ENCODE results near the gene ADD1.
"Not testable (repeated sequence)": the region's sequence is repeated elsewhere in the genome, so short reads cannot be mapped to it uniquely, and the experiment has no call there.

ADD1 gene

DNA sequence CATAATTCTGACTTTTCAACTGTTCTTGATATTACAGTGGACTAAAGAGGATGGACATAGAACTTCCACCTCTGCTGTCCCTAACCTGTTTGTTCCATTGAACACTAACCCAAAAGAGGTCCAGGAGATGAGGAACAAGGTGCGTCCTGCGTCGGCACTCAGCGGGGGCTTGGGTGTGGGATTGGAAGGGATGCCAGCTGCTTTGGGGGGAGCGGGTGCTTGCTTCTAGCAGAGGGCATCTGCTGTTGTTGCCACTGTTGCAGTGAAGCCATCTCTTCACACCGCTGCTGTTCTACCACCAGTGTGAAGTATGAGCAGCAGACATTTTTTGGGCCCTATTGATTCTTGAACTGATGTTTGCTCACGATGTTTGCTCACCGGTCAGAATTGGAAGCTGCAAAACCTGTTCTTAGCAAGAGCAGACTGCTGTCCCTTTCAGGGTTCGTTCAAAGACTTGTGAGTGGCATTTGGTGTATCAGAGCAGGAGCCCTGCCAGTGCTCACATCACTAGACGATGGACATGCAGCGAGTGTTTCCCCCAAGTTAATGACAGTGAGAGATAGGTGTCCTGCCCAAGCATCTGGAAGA is 64.2 kb downstream of the ADD1 start:
- DNase-seq (ENCODE audit: low read depth): no peak
- H3K4me3 ChIP-seq (ENCODE audit: low read depth, low read length): no peak overlapping the region

DNA sequence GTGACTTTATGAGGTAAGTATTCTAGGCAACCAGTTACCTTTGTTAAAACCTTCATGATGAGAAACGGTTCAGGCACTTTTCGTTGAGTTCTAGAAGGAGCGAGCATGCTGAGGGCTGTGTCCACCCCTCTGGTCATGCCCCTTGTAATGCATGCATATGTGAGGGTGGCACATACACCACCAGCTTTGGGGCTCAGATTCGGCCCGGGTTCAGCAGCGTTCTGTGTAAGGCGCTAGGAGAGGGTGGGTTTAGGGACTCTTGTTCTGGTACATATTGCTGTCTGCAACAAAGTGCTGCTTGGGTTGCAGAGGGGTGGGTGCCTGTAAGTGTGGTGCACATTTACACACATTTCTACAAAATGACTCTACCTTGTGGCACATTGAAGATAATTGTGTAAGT is 65.0 kb downstream of the ADD1 start:
- no peak overlapping the region for H3K4me3 ChIP-seq (ENCODE audit: low read depth, low read length)
- no peak for DNase-seq (ENCODE audit: low read depth)

DNA sequence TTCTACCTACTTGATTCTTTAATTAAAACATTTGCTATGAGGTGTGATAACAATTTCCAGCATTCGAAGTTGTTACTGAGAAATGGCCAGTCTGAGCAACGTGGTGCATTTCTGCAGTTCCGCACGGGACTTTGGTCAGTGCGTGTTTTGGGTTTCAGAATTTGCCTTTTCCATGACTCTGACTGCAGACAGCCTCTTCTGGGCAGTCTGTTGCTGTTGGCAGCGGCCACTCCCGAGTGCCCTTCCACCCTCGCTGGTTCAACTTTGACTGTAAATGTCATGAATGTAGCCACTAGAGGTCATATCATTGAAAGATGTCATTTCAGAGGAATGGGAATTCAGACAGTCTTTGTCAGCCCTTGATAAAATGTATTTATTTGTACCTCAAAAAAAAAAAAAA is 65.9 kb downstream of the ADD1 start:
- DNase-seq (ENCODE audit: low read depth): no peak
- no peak overlapping the region for H3K4me3 ChIP-seq (ENCODE audit: low read depth, low read length)

DNA sequence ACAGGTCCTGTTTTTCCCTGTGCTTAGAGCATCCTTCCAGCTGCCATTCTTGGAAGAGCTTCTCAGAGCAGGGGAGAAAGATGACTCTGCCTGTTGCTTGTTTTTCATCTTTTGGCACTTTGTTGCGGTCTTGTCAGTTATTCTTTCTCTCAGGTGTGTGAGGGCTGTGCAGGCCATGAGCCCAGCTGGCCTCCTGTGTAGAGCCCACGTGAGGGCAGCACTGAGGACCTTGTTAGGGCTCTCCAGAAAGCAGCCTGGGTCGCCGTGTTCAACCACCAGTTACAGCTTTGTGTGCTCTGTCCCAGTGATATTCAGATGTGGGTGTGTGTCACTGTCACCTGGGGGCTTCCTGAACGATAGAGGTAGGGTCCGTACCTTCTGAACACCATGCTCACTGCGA is 66.8 kb downstream of the ADD1 start:
- no peak for DNase-seq (ENCODE audit: low read depth)
- H3K4me3 ChIP-seq (ENCODE audit: low read depth, low read length): no peak overlapping the region

DNA sequence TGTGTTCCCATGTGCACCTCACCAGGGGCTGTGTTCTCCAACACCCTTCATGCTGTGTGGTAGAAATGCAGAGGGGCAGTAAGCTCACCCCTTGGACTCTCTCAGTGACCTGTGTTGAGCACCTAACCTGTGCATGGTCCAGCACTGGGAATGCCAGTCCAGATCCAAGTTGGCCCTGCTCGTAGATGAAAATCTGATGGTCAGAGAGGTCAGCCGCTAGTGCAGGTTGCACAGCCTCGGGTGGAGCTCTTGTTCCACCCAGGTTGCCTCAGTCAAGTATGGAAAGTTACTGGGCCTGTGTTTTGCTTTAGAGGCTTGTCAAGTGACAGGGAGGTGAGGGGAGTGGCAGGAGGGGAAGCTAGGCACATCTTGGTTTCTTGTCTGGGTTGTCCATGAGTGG is 68.2 kb downstream of the ADD1 start:
- no peak overlapping the region for H3K4me3 ChIP-seq (ENCODE audit: low read depth, low read length)
- no peak for DNase-seq (ENCODE audit: low read depth)

DNA sequence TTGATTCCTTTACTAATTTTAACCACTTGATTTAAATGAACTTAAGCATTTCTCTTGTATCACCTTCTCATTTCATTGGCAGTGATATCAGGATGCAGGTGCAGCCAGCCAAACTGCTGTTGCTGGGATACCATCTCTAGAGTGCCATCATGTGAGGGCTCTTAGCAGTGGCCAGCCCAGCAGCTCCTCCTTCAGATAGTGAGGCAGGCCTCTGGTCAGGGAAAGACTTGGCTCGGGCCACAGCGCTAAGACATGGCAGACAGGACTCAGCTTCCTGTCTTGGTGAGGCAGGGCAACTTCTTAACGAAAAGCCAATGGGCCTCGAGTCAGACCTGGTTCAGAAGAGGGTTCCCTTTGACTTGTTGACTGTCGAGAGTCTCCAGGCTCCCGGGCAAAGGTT is 69.5 kb downstream of the ADD1 start:
- H3K4me3 ChIP-seq (ENCODE audit: low read depth, low read length): no peak overlapping the region
- no peak for DNase-seq (ENCODE audit: low read depth)

DNA sequence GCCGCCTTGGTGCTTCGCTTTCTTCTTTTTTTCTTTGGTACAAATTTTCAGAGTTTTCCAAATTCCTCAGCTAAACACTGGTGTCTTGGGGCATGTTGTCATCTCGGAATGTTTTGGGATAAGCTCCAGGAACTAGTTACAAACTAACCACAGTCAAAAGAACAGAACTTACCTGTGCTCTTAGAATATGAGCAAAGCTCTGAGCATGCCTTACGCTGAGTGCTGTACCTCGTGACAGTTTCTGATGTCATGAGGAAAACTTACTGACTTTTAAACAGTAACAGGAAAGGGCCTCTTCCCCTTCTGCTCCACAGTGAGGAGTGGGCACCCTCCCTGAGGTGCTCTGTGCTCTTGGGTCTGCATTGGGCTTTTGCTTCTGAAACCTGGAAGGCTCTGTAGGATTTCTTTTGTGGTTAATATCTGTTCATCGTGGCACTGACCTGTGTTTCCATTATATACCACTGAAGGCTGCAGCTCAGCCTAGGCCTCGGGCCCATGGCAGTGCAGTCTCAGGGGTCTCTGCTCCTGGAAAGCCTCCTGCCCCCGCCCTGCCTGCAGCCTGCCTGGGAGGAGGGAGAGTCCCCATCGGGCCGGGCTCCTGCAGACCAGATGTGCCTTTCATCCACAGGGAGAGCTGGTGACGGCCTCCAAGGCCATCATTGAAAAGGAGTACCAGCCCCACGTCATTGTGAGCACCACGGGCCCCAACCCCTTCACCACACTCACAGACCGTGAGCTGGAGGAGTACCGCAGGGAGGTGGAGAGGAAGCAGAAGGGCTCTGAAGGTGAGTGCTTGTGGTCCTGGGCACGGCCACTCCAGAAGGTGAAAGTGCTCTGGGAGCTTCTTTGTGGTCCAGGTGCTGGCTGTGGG is 70.8 kb downstream of the ADD1 start:
- no peak for DNase-seq (ENCODE audit: low read depth)
- H3K4me3 ChIP-seq (ENCODE audit: low read depth, low read length): no peak overlapping the region

DNA sequence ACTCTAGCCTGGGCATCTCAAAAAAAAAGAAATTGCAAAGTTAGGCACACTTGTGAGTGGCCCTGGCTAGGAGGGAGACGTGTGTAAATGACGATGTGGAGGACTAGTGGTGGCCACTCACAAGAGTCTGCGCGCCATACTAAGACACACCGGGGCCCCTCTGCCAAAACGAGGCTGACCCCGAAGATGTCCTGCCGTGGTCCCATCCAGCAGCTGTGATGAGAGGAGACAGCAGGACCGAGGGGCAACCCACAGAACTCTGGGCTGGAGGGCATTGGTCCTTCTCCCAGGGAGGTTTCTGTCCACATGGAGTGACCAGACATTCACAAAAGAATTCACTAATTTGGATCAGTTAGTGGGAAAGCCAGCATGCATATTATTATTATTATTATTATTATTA is 72.1 kb downstream of the ADD1 start:
- no peak overlapping the region for H3K4me3 ChIP-seq (ENCODE audit: low read depth, low read length)
- DNase-seq (ENCODE audit: low read depth): no peak

DNA sequence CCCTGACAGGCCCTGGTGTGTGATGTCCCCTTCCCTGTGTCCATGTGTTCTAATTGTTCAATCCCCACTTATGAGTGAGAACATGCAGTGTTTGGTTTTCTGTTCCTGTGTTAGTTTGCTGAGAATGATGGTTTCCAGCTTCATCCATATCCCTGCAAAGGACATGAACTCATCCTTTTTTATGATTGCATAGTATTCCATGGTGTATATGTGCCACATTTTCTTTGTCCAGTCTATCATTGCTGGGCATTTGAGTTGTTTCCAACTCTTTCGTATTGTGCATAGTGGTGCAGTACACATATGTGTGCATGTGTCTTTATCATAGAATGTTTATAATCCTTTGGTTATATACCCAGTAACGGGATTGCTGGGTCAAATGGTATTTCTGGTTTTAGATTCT is 73.1 kb downstream of the ADD1 start:
- H3K4me3 ChIP-seq (ENCODE audit: low read depth, low read length); DNase-seq (ENCODE audit: low read depth): not testable (repeated sequence)

DNA sequence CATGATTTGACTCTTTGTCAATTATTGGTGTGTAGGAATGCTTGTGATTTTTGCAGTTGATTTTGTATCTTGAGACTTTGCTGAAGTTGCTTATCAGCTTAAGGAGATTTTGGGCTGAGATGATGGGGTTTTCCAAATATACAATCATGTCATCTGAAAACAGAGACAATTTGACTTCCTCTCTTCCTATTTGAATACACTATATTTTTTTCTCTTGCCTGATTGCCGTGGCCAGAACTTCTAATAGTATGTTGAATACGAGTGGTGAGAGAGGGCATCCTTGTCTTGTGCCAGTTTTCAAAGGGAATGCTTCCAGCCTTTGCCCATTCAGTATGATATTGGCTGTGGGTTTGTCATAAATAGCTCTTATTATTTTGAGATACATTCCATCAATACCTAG is 74.7 kb downstream of the ADD1 start:
- not testable (repeated sequence) for DNase-seq (ENCODE audit: low read depth)

DNA sequence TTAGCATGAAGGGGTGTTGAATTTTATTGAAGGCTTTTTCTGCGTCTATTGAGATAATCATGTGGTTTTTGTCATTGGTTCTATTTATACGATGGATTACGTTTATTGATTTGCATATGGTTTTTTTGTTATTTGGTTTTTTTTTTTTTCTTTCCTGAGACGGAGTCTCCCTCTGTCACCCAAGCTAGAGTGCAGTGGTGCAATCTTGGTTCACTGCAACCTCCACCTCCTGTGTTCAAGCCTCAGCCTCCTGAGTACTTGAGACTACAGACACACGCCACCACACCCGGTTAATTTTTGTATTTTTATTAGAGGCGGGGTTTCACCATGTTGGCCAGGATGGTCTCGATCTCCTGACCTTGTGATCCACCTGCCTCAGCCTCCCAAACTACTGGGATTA is 75.1 kb downstream of the ADD1 start:
- DNase-seq (ENCODE audit: low read depth); H3K4me3 ChIP-seq (ENCODE audit: low read depth, low read length): not testable (repeated sequence)

More for the DNA sequence above, 74.7 kb downstream of the ADD1 start:
- H3K4me3 ChIP-seq (ENCODE audit: low read depth, low read length): not testable (repeated sequence)

DNA sequence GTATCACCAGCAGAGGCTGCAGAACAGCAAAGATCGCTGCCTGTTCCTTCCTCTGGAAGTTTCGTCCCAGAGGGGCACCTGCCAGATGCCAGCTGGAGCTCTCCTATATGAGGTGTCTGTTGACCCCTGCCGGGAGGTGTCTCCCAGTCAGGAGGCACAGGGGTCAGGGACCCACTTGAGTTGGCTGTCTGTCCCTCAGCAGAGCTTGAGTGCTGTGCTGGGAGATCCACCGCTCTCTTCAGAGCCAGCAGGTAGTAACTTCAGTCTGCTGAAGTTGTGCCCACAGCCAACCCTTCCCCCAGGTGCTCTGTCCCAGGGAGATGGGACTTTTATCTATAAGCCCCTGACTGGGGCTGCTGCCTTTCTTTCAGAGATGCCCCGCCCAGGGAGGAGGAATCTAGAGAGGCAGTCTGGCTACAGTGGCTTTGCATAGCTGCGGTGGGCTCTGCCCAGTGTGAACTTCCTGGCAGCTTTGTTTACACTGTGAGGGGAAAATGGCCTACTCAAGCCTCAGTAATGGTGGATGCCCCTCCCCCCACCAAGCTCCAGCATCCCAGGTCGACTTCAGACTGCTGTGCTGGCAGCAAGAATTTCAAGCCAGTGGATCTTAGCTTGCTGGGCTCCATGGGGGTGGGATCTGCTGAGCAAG is 78.9 kb downstream of the ADD1 start:
- DNase-seq (ENCODE audit: low read depth); H3K4me3 ChIP-seq (ENCODE audit: low read depth, low read length): not testable (repeated sequence)

DNA sequence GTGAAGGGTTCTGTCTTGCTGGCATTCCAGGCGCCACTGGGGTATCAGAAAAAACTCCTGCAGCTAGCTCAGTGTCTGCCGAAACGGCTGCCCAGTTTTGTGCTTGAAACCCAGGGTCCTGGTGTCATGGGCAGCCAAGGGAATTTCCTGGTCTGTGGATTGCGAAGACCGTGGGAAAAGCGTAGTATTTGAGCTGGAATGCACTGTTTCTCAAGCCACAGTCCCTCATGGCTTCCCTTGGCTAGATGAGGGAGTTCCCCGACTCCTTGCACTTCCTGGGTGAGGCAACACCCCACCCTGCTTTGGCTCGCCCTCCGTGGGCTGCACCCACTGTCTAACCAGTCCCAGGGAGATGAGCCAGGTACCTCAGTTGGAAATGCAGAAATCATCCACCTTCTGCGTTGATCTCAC is 79.5 kb downstream of the ADD1 start:
- H3K4me3 ChIP-seq (ENCODE audit: low read depth, low read length): no peak overlapping the region
- DNase-seq (ENCODE audit: low read depth): no peak

DNA sequence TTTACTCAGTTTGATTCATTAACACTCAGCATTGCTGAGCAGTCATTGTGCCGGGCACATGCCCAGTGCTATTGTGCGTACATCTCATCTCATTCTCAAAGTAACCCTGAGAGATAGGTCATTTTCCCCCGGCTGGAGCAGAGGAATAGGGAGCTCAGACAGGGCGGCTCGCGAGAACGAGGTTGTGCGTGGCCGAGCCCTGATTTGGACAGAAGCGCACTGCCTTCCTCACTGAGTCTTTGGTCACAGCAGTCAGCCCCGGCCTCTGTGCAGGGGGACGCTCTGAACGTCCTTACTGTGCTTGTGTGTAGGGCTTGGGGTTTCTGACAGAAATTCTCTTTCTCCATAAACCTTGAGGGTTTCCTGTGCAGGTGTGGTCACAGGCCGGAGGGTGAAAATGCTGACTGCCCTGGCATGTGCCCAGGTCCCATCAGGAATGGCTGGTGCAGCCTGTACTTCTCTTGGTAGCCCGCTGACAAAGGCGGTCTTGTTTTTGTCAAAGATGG is 80.1 kb downstream of the ADD1 start:
- no peak for DNase-seq (ENCODE audit: low read depth)
- H3K4me3 ChIP-seq (ENCODE audit: low read depth, low read length): no peak overlapping the region

DNA sequence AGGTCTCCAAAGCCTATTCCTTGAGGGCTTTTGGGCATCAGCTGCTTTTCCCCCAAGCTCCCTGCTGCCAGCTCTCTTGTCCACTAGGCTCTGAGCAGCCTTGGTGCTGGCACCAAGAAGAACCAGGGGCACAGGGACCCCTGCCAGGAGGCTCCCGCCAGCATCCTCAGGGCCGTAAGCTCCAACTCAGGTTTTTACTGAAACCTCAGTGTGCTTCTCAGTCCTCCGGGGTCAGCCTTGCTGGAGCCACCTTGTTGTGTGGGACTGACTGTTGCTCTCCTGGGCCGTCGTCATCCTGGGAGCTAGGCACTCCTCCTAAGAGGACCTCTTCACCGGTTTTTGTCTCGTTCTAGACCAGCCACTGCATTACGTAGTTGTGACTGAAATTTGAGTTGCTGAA is 80.6 kb downstream of the ADD1 start:
- DNase-seq (ENCODE audit: low read depth): no peak
- H3K4me3 ChIP-seq (ENCODE audit: low read depth, low read length): no peak overlapping the region

DNA sequence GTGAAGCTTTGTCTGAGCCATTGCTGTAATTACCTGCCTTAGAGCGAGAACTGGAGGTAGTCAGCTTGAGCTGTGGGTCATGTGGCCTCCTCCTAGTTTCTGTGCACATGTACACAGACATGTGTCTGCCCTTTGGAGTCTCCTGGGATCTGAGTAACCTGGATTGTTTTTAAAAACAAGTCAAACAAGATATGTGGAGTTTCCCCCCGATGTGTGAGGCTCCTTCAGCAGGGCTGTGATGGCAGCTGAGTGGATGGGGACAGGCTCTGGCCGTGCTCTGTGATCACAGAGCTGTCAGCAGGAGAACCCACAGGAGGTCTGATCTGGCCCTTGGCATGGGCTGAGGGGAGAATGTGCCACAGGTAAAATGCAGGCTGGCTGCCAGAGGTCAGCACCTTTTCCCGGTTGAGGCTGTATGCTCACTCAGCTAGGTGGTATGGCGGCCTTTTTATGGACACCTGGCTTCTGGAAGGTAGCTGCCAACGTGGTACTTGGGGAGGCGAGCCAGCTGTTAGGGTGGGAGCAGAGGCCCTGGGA is 81.2 kb downstream of the ADD1 start:
- no peak overlapping the region for H3K4me3 ChIP-seq (ENCODE audit: low read depth, low read length)
- DNase-seq (ENCODE audit: low read depth): no peak

DNA sequence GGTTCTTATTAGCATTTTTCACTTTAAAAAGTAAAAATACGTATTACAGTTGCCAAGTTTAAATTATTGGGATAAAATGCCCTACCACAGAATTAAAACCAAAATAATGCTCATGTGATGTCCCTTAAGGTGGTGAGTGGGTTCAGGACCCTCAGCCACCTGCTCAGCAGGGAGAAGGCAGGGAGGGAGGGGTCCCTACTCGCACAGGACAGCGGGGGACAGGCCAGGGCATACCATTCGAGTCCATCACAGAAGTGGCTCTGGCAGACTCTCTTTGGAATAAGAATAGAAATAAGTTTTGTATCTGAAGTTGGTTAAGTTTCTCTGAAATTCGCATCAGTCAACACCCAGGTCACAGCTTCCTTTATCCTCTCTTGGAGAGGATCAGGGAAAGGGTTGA is 81.9 kb downstream of the ADD1 start:
- no peak for DNase-seq (ENCODE audit: low read depth)
- no peak overlapping the region for H3K4me3 ChIP-seq (ENCODE audit: low read depth, low read length)

DNA sequence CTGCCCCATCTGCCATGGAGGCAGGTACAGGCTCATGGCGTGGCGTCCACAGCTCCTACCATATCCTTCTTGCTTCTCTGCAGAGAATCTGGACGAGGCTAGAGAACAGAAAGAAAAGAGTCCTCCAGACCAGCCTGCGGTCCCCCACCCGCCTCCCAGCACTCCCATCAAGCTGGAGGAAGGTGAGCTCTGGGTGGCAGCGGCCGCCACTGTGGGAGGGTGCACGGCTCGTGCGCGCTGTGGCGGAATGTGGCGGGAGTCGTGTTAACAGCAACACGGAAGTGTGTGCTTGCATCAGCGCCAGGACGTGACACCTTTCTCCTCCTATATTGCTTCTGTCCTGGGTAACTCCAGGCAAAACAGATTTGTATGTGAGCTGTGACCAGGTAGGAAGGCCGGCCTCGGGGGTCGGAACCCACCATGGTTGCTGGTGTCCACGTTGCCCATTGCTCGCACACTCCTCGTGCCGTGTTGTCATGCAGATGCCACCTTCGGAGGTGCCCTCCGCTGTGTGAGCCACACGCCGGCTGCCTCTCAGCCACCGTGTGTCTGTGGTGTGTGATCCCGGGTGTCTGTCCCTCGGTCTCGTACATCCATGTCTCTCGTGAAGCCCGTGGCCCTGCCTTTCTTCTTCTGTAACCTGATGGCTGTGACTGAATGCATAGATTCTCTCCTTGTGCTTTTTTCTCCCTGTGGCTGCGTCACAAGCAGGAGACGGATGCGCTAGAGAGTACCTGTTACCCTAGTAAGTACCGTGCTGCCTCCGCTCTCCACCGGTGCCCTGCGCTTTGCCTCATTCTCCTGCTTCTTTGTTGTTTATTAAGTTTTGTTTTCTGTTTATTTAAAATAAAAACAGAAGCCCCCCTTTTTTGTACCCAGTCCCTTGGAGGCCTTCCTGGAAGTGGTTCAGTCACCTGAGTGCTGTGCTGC is 82.6 kb downstream of the ADD1 start:
- no peak for DNase-seq (ENCODE audit: low read depth)
- no peak overlapping the region for H3K4me3 ChIP-seq (ENCODE audit: low read depth, low read length)

DNA sequence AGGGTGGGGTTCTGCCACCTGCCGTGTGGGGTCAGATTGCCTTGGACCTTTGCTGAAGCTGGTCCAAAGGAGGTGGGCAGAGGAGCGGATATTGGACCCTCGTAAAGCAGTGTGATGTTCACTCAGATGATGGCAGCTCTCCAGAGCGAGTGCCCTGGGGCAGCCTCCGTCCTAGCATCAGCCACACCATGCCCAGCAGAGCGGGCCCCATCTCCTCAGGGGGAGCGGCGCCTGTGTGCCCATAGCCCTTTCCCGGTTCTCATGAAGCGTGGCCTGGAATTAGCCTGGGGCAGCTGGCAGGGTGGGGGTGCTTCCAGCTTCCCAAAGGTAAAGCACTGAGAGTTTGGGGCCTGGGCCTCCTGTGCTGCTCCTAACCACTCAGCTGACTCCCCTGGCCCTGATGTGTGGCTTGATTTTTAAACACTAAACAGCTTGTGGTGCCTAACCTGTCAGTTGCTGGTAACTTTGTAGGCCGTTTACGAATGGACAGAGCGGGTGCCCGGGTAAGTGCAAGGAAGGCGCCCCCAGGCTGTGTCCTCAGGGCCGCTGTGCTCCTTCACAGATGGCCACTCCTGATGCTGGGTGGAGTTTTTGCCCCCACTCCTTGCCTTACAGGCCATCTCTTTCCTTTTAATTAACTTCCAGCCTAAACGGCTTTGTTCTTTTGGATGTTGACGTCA is 83.5 kb downstream of the ADD1 start:
- DNase-seq (ENCODE audit: low read depth): no peak

More for the DNA sequence above, 83.5 kb downstream of the ADD1 start:
- H3K4me3 ChIP-seq (ENCODE audit: low read depth, low read length): no peak overlapping the region
